ENCODE results near the gene TBC1D8. TPM values are rescaled to one million over a fixed set of nuclear protein-coding genes. Genes with fewer than 3 reads are reported as not detected.

The TBC1D8 gene
- total and polyA plus RNA-seq, 2 experiments from 2014 or later, result 18.0 to 36.9 TPM

- Histone ChIP-seq H2AFZ (no peak overlapping the region), H3K9me2 (ENCODE audit: insufficient read depth) (no peaks in the 10 kb centered on the region), H3K79me2 (replicated peaks; ENCODE audit: insufficient read depth) (peaks cover 36% of the 10 kb centered on the region), H3K27me3 (ENCODE audit: insufficient read depth) (0 out of 2 replicates have a peak, but pooled peaks cover 4% of the 10 kb centered on the region), H3F3A (replicated peaks; ENCODE audit: low read depth) (peaks cover 51% of the 10 kb centered on the region), H3K27ac (ENCODE audit: low read depth) (peak overlapping the region; percentile 95), H4K20me1 (replicated peaks; ENCODE audit: insufficient read depth) (peaks cover 32% of the 10 kb centered on the region), H3K36me3 (ENCODE audit: insufficient read depth) (peaks cover 54% of the 10 kb centered on the region), H3K4me3 (peak overlapping the region; percentile 80; the same call in 1 of the 2 replicates), H3K4me2 (peak overlapping the region; percentile 87), H3K4me1 (ENCODE audit: insufficient read depth) (peaks cover 12% of the 10 kb centered on the region)
- TF ChIP-seq ETS1 (IDR thresholded peaks at IDR 0.05), result no peak
- no peak for TF ChIP-seq ZNF462 (CRISPR knock-in tag; IDR thresholded peaks at IDR 0.05)
- no peak for TF ChIP-seq EZH2 (IDR thresholded peaks at IDR 0.05; ENCODE audit: low read depth, unreplicated experiment)
- TF ChIP-seq CREB1 (CRISPR knock-in tag; IDR thresholded peaks at IDR 0.05; ENCODE audit: low read depth), result no peak
- TF ChIP-seq CTCF (conservative IDR thresholded peaks at IDR 0.05; ENCODE audit: low read depth in 2 of 2), result no peak
- TF ChIP-seq EZH2phosphoT487 (IDR thresholded peaks at IDR 0.05; ENCODE audit: unreplicated experiment), result no peak
- no peak; the same call in 1 of the 2 replicates for TF ChIP-seq POLR2AphosphoS5 (IDR thresholded peaks at IDR 0.05; ENCODE audit: low read depth)
- TF ChIP-seq JUNB (IDR thresholded peaks at IDR 0.05; ENCODE audit: unreplicated experiment), result no peak
- TF ChIP-seq ZNF114 (CRISPR knock-in tag; IDR thresholded peaks at IDR 0.05), result no peak
- no peak for TF ChIP-seq NANOG (IDR thresholded peaks at IDR 0.05; ENCODE audit: borderline replicate concordance)
- no peak for TF ChIP-seq REST (IDR thresholded peaks at IDR 0.05; ENCODE audit: unreplicated experiment)
- no peak for TF ChIP-seq ZNF331 (CRISPR knock-in tag; IDR thresholded peaks at IDR 0.05; ENCODE audit: low read depth)
- TF ChIP-seq STAT1 (IDR thresholded peaks at IDR 0.05; ENCODE audit: unreplicated experiment), result no peak
- Mint-ChIP-seq H3K9me3 (peaks cover 11% of the 10 kb centered on the region), H3K4me1 (peaks cover 37% of the 10 kb centered on the region), H3K27ac (peak overlapping the region; percentile 99), H3K36me3 (ENCODE audit: low read depth) (peaks cover 74% of the 10 kb centered on the region), H3K4me3 (peak overlapping the region; percentile 98), H3K27me3 (ENCODE audit: insufficient read depth, low read depth, poor library complexity) (peaks cover 43% of the 10 kb centered on the region)
- DNase-seq (ENCODE audit: low spot score) (no peak), ATAC-seq (no peak)
Observed at GRCh38 chr2:101004620-101005325, 146.4 kb downstream of the TBC1D8 start.

Measured in GM23338 (cell line).